Stimulated activated CD8-positive, alpha-beta memory T cell treated with anti-CD3 and anti-CD28 coated beads, Interleukin-4, amount 100 ng/mL, for 1 hour (primary cell): Measurements from ENCODE around the gene SCYL2.
"Not testable (repeated sequence)": the region's sequence is repeated elsewhere in the genome, so short reads cannot be mapped to it uniquely, and the experiment has no call there.

ENCODE experiments used
- DNase-seq, 2 donors: peaks; one replicate each; pipeline ENCODE4 v3.0.0-alpha.2; 2020; ENCODE audit warnings: low read depth in 2 of 2, low spot score in 1 of 2

Gene SCYL2

DNA sequence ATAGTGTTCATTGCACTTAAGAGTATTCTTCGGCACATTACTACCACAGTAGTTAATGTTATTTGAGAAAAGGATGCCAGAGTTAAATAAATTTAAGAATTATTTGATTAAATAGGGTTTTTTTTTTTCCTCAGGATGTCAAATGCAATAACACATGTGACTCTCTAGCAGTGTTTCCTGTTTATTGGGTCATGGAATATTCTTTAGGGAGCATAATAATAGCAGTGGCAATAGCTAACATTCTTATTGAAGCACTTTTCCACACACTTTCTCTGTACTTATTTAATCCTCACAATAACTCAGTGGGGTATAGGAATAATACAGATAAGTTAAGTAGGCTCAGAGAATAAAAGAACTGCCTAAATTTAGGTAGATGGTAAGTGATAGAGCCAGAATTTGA lies 44.3 kb downstream of the SCYL2 start:
- no peak for DNase-seq

DNA sequence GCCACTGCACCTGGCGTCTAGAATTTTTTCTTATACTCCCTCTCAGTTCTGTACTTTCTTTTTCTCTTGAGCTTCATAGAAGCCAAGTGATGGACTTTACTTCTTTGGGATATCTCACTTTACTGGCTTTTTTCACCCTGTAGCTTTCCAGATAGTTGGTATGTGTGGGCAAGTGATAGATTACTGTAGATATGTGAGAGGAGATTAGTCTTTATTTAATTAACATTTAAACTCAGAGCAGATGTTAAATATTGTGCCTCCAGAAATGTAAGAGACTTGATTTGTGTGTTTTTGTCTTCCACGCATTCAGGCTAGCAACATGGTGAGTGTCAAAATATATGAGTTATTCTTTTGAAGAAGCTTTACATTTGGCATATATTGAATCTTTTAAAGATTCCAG lies 50.4 kb downstream of the SCYL2 start:
- no peak for DNase-seq

GRCh38 chr12:100324498-100324897 lies 57.5 kb downstream of the SCYL2 start:
- no peak for DNase-seq

DNA sequence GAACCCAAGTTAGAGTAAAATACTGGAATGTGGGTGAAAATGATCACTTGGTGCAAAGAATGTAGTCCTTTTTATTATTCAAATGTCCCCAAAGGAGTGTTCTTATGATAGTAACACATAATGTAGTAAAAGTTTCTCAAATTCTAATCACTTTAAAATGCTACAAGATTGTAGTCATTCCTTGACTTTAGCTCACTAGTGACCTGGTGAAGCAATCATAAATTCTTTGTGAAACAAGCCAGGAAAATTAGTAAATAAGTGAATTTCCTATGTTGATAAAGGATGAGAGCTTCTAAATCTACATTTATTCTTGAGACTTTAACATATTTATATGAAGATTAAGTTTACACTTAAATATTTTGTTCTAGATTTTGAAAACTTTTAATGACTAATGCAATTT lies 59.2 kb downstream of the SCYL2 start:
- DNase-seq, result no peak

GRCh38 chr12:100329800-100330199 lies 62.8 kb downstream of the SCYL2 start:
- DNase-seq, result no peak

GRCh38 chr12:100331871-100332270 lies 64.9 kb downstream of the SCYL2 start:
- no peak for DNase-seq

DNA sequence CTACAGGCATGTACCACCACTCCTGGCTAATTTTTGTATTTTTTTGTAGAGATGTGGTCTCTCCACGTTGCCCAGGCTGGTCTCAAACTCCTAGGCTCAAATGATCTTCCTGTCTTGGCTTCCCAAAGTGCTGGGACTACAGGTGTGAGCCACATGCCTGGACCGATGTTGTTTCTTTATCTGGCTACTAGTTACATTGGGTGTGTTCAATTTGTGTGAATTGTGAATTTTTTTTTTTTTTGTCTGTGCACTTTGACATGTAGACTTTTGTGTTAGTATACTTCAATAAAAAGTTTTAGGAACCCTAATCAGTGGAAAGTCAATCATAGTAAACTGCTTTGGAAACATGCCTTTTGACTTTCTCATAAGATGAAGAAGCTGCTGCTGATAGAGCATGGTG lies 65.9 kb downstream of the SCYL2 start:
- no peak for DNase-seq

DNA sequence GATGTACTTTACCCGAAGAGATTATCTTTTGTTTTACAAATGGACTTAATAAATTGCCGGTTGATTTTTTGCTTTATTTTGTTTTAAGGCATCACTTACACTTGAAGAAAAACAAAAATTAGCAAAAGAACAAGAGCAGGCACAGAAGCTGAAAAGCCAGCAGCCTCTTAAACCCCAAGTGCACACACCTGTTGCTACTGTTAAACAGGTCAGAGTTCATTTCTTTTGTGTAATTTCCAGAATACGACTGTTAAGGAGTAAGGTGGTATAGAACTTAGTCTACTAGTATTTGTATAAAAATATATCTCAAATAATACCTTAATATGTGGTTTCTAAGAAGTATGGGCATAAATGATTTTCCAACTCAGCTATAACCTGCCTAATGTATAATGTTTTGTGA lies 70.3 kb downstream of the SCYL2 start:
- no peak for DNase-seq

- no peak for DNase-seq
Measured at GRCh38 chr12:100337727-100338126, 70.8 kb downstream of the SCYL2 start.

- DNase-seq, result no peak
Measured at GRCh38 chr12:100339071-100339470, 72.1 kb downstream of the SCYL2 start.

- DNase-seq, result not testable (repeated sequence)
Measured at GRCh38 chr12:100342897-100343296, 75.9 kb downstream of the SCYL2 start.

GRCh38 chr12:100344351-100344750 lies 77.4 kb downstream of the SCYL2 start:
- DNase-seq, result not testable (repeated sequence)

GRCh38 chr12:100345020-100345767 lies 78.2 kb downstream of the SCYL2 start:
- DNase-seq, result no peak

DNA sequence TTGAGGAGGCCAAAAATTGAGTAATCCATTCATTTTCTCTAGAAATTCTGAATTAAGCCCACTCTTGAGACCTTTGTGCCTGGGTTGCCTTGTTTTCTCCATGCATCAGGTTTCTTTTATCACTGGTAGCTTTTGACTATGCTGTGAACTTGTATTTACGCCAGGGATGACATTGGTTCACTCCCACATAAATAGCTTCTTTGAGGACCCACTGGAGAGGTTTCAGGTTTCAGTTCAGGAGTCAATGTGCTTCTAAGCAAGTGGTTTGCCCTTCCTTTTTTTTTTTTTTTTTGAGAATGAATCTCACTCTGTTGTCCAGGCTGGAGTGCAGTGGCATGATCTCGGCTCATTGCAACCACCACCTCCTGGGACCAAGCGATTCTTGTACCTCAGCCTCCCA lies 79.7 kb downstream of the SCYL2 start:
- no peak for DNase-seq

- DNase-seq, result no peak
Measured at GRCh38 chr12:100348657-100349454, 81.9 kb downstream of the SCYL2 start.

DNA sequence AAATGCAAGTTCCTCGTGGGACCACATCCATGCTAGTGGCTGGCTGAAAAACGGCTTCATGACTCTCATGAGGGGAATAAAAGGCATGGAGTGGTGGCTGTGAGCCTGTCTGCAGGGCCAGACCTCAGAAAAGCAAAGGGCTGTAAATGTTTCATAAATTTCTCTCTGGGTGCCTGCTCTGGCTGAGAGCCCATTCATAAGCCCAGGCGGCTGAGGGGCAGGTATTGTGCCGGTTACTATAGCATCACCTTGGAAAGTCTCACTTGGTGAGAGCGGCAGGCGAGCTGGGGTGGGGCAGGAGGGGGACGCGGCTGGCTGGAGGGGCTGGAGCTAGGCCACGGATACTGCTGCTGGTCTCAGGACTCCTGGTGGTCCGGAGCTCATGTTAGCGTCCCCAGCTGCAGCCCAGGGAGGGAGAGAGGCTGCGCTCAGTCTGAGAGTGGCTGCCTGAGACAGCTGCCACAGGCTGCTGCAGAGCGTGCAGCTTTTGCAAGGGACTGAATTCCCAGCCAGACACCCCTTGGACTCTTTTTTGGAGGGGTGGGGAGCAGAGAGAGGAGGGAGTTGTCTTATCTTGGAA lies 89.8 kb downstream of the SCYL2 start, which contains the start of gene SLC17A8:
TSS of gene SLC17A8 (plus strand) at position 431 of the 580 bp plus-strand sequence. CDS start 318 bp downstream, outside the sequence.
- DNase-seq, result no peak

GRCh38 chr12:100359248-100359647 lies 92.3 kb downstream of the SCYL2 start:
- DNase-seq, result no peak

DNA sequence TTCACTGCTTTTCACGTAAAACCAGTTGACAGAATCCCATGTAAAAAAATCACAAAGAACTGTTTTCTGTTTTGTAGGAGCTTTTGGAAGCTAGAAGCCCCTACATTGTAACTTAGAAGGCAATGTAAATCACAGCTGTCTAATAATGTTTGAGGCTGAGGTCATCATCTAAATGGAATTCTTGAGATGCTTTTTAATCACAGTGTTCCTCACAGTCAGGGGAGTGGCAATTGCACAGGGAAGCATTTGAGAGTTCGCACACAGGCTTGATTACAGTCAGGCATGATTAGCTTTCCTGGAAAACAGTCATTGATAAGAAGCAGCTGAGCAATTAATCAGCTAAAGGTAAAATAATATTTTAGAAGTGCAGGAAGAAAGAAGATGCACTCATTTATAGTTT lies 92.8 kb downstream of the SCYL2 start:
- no peak for DNase-seq

- DNase-seq, result no peak
Measured at GRCh38 chr12:100360450-100360849, 93.5 kb downstream of the SCYL2 start.

GRCh38 chr12:100364324-100364723 lies 97.3 kb downstream of the SCYL2 start:
- DNase-seq, result no peak

- DNase-seq, result no peak
Measured at GRCh38 chr12:100365411-100365810, 98.4 kb downstream of the SCYL2 start.

DNA sequence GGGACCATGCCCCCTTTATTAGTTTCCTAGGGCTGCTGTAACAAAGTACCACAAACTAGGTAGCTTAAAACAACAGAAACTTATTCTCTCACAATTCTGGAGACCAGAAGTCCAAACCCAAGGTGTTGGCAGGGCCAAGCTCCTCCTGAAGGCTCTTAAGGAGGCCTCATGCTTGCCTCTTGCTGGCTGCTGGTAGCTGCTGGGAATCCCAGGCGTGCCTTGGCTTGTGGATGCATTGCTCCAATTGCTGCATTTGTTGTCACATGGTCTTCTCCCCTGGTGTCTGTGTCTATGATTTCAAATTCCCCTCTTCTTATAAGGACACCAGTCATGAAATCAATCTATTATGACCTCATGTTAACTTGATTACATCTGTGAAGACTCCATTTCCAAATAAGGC lies 101.1 kb downstream of the SCYL2 start:
- DNase-seq, result no peak
